HCT116 (cell line): ENCODE results near the gene ADGRB2. TPM values are rescaled to one million over a fixed set of nuclear protein-coding genes. Genes with fewer than 3 reads are reported as not detected.

Experiments
- ATAC-seq: fragments of 200-7000 bp; cut with Tn5 transposase; 2 replicates; pipeline ENCODE4 v1.9.1; 2020; ENCODE audit warnings: mild to moderate bottlenecking, moderate library complexity
- BruUV-seq: library from RNA; stranded (reverse); fragments of 400-500 nt; replicated peaks from 2 replicates; lab custom pipeline; 2021; lab: Mats Ljungman, UMichigan
- CTCF ChIA-PET: fragments of 300-600 bp; sonication (Branson Sonifier 250); formaldehyde crosslinking; loops from one replicate; lab custom pipeline; 2021; ENCODE audit warnings: antibody characterized with exemption; lab: Charles Lee
- POLR2A ChIA-PET: fragments of 300-600, 350-600 bp; sonication (Branson Sonifier 250); formaldehyde crosslinking; loops from one replicate; lab custom pipeline; 2021; ENCODE audit warnings: antibody characterized with exemption; lab: Charles Lee
- RAD21 ChIA-PET, 2 experiments: fragments of 300-600 bp; sonication (Branson Sonifier 250); formaldehyde crosslinking; loops; one replicate each; lab custom pipeline; 2023; ENCODE audit warnings: low total read pairs in 2 of 2; ENCODE audit not compliant: uncharacterized antibody in 2 of 2, unreplicated experiment in 2 of 2, low non-redundant PET in 1 of 2; lab: Charles Lee
- DNase-seq: peaks from one replicate; pipeline ENCODE4 v3.0.0-alpha.2; 2010; ENCODE audit warnings: low read depth, low spot score
- H2AFZ ChIP-seq: fragments of 200-600 bp; shearing (Covaris generic), sonication (generic); 2 replicates; pipeline ENCODE4 v1.6.1; 2017; ENCODE audit warnings: low read depth, mixed run types, mixed read lengths, antibody characterized with exemption, low read length; ENCODE audit not compliant: poor library complexity, severe bottlenecking
- H3K27ac ChIP-seq: 2 replicates; pipeline ENCODE4 v1.5.1; 2012; ENCODE audit warnings: low read depth, low read length
- H3K27me3 ChIP-seq: fragments of 200-600 bp; sonication (generic); 2 replicates; pipeline ENCODE4 v1.6.1; 2016; ENCODE audit warnings: mixed run types, low read length, mixed read lengths; ENCODE audit not compliant: insufficient read depth
- H3K36me3 ChIP-seq, 2 experiments: fragments of 200-500 bp in 1 of 2; fragments of 200-600 bp in 1 of 2; sonication (Bioruptor generic) in 1 of 2; sonication (generic) in 1 of 2; 2 replicates each; pipeline versions ENCODE4 v1.5.1 to v1.6.1; 2014 to 2016; ENCODE audit warnings: low read length in 2 of 2, inconsistent platforms in 1 of 2, mixed read lengths in 1 of 2, mixed run types in 1 of 2; ENCODE audit not compliant: insufficient read depth in 2 of 2, control insufficient read depth in 1 of 2
- H3K4me1 ChIP-seq, 2 experiments: fragments of 200-600 bp in 1 of 2; sonication (generic) in 1 of 2; 2 replicates each; pipeline versions ENCODE4 v1.5.1 to v1.6.1; 2012 to 2017; ENCODE audit warnings: low read length in 2 of 2, inconsistent platforms in 1 of 2, mild to moderate bottlenecking in 1 of 2, mixed read lengths in 1 of 2, mixed run types in 1 of 2, moderate library complexity in 1 of 2; ENCODE audit not compliant: insufficient read depth in 2 of 2, control insufficient read depth in 1 of 2
- H3K4me2 ChIP-seq: fragments of 200-600 bp; sonication (generic); 2 replicates; pipeline ENCODE4 v1.6.1; 2017; ENCODE audit warnings: mixed run types, low read length, mixed read lengths
- H3K4me3 ChIP-seq, 2 experiments: fragments of 200-600 bp in 1 of 2; sonication (generic) in 1 of 2; replicated peaks in 1 of 2; 2 replicates each; pipeline ENCODE4 v1.5.1; 2011 to 2016; ENCODE audit warnings: low read length in 2 of 2, control low read depth in 1 of 2, low read depth in 1 of 2, mild to moderate bottlenecking in 1 of 2, mixed read lengths in 1 of 2, mixed run types in 1 of 2
- H3K79me2 ChIP-seq: fragments of 200-600 bp; sonication (generic); 2 replicates; pipeline ENCODE4 v1.6.1; 2017; ENCODE audit warnings: mild to moderate bottlenecking, mixed run types, low read length, moderate library complexity, mixed read lengths; ENCODE audit not compliant: insufficient read depth
- H3K9ac ChIP-seq: fragments of 200-600 bp; sonication (generic); 2 replicates; pipeline ENCODE4 v1.6.1; 2016; ENCODE audit warnings: low read length, mixed read lengths
- H3K9me2 ChIP-seq: fragments of 200-600 bp; sonication (generic), shearing (Covaris generic); 2 replicates; pipeline ENCODE4 v1.6.1; 2017; ENCODE audit warnings: mixed run types, mild to moderate bottlenecking, moderate library complexity; ENCODE audit not compliant: insufficient read depth
- H3K9me3 ChIP-seq, 2 experiments: fragments of 200-500 bp in 1 of 2; fragments of 200-600 bp in 1 of 2; sonication (Bioruptor generic) in 1 of 2; sonication (generic) in 1 of 2; 2 replicates each; pipeline ENCODE4 v1.6.1; 2014 to 2017; ENCODE audit warnings: low read length in 2 of 2, mixed read lengths in 2 of 2, inconsistent platforms in 1 of 2, low read depth in 1 of 2, mild to moderate bottlenecking in 1 of 2, mixed run types in 1 of 2, moderate library complexity in 1 of 2; ENCODE audit not compliant: control insufficient read depth in 1 of 2, insufficient read depth in 1 of 2
- H4K20me1 ChIP-seq: fragments of 200-600 bp; sonication (generic), shearing (Covaris generic); 2 replicates; pipeline ENCODE4 v1.6.1; 2017; ENCODE audit warnings: mixed run types, mild to moderate bottlenecking, moderate library complexity; ENCODE audit not compliant: insufficient read depth
- ATF3 ChIP-seq: IDR thresholded peaks from 2 replicates; pipeline ENCODE4 v1.6.1; 2012
- CEBPB ChIP-seq: IDR thresholded peaks from 2 replicates; pipeline ENCODE4 v1.6.1; 2012; ENCODE audit warnings: low read depth
- EGR1 ChIP-seq: IDR thresholded peaks from 2 replicates; pipeline ENCODE4 v1.6.1; 2012; ENCODE audit warnings: low read depth
- EZH2 ChIP-seq: fragments of 200-600 bp; sonication (generic); IDR thresholded peaks from 2 replicates; pipeline ENCODE4 v1.6.1; 2017; ENCODE audit warnings: antibody characterized with exemption, mixed run types
- EZH2phosphoT487 ChIP-seq: fragments of 200-600 bp; IDR thresholded peaks from 2 replicates; pipeline ENCODE4 v1.6.1; 2018; ENCODE audit warnings: antibody characterized with exemption, borderline replicate concordance
- FOSL1 ChIP-seq: IDR thresholded peaks from 2 replicates; pipeline ENCODE4 v1.6.1; 2012; ENCODE audit warnings: low read depth
- JUND ChIP-seq: IDR thresholded peaks from 2 replicates; pipeline ENCODE4 v1.6.1; 2012
- POLR2A ChIP-seq: IDR thresholded peaks from 2 replicates; pipeline ENCODE4 v1.7.0; 2011; ENCODE audit warnings: borderline replicate concordance; ENCODE audit not compliant: insufficient read depth, insufficient read length; ENCODE audit errors: extremely low read depth
- SIN3A ChIP-seq: IDR thresholded peaks from 2 replicates; pipeline ENCODE4 v1.6.1; 2012; ENCODE audit warnings: low read depth
- SP1 ChIP-seq: IDR thresholded peaks from 2 replicates; pipeline ENCODE4 v1.6.1; 2012; ENCODE audit warnings: low read depth
- SRF ChIP-seq: IDR thresholded peaks from 2 replicates; pipeline ENCODE4 v1.6.1; 2012; ENCODE audit warnings: low read depth
- YY1 ChIP-seq: IDR thresholded peaks from 2 replicates; pipeline ENCODE4 v1.6.1; 2011; ENCODE audit warnings: low read length, low read depth, moderate library complexity, mild to moderate bottlenecking; ENCODE audit not compliant: insufficient replicate concordance; ENCODE audit errors: extremely low read depth
- ZFX ChIP-seq: fragments of 450-650 bp; IDR thresholded peaks from 2 replicates; pipeline ENCODE4 v1.6.1; 2017
- ZNF274 ChIP-seq: fragments of 200-500 bp; sonication (Bioruptor generic); IDR thresholded peaks from 2 replicates; pipeline ENCODE4 v1.6.1; 2014; ENCODE audit warnings: mild to moderate bottlenecking, low read depth, low read length, inconsistent platforms
- intact Hi-C: fragments of 100-400 bp; cut with micrococcal nuclease; formaldehyde crosslinking; loops from 2 replicates; pipeline ENCODE4 v1.10.0; 2022
- total RNA-seq: library from RNA; stranded (reverse); gene quantifications from one replicate; pipeline ENCODE4 v1.2.1, GENCODE V29; 2021; ENCODE audit not compliant: unreplicated experiment
- TF ChIP-seq, protein P1 (sequence below): IDR thresholded peaks from 2 replicates; pipeline ENCODE4 v1.6.1; 2012; ENCODE audit warnings: low read depth
- TF ChIP-seq, protein P2 (sequence below), 3 experiments: fragments of 200-600 bp in 1 of 3; sonication (generic) in 1 of 3; IDR thresholded peaks in 2 of 3; conservative IDR thresholded peaks in 1 of 3; 2 replicates each; pipeline ENCODE4 v1.5.1; 2012 to 2017; ENCODE audit warnings: low read depth in 2 of 3, low read length in 2 of 3, antibody characterized with exemption in 1 of 3, borderline replicate concordance in 1 of 3, control low read depth in 1 of 3, mild to moderate bottlenecking in 1 of 3, mixed read lengths in 1 of 3, mixed run types in 1 of 3, moderate library complexity in 1 of 3; ENCODE audit not compliant: insufficient read depth in 1 of 3

Gene ADGRB2
- total RNA-seq, 1 experiment from 2014 or later: 10.1 TPM

GRCh38 chr1:31771891-31772668 lies 7.9 kb upstream of the ADGRB2 start:
- Histone ChIP-seq H3K27me3 (no peaks in the 10 kb centered on the region; the same call in 1 of the 2 replicates), H3K9me3 (no peaks in the 10 kb centered on the region), H3K9ac (no peak overlapping the region), H3K9me2 (no peaks in the 10 kb centered on the region), H3K4me3 (no peak overlapping the region), H2AFZ (no peak overlapping the region), H3K4me1 (peaks cover 0 to 4% of the 10 kb centered on the region in 2 experiments; a peak in 3 of 4 replicates), H3K4me2 (no peak overlapping the region), H3K27ac (no peak overlapping the region), H3K79me2 (no peaks in the 10 kb centered on the region), H4K20me1 (no peaks in the 10 kb centered on the region), H3K36me3 (no peaks in the 10 kb centered on the region)
- ATAC-seq (no peak), DNase-seq (no peak)
- intact Hi-C loops: no loop called here
- no peak for TF ChIP-seq SIN3A
- no peak for TF ChIP-seq EGR1
- TF ChIP-seq, protein P1, sequence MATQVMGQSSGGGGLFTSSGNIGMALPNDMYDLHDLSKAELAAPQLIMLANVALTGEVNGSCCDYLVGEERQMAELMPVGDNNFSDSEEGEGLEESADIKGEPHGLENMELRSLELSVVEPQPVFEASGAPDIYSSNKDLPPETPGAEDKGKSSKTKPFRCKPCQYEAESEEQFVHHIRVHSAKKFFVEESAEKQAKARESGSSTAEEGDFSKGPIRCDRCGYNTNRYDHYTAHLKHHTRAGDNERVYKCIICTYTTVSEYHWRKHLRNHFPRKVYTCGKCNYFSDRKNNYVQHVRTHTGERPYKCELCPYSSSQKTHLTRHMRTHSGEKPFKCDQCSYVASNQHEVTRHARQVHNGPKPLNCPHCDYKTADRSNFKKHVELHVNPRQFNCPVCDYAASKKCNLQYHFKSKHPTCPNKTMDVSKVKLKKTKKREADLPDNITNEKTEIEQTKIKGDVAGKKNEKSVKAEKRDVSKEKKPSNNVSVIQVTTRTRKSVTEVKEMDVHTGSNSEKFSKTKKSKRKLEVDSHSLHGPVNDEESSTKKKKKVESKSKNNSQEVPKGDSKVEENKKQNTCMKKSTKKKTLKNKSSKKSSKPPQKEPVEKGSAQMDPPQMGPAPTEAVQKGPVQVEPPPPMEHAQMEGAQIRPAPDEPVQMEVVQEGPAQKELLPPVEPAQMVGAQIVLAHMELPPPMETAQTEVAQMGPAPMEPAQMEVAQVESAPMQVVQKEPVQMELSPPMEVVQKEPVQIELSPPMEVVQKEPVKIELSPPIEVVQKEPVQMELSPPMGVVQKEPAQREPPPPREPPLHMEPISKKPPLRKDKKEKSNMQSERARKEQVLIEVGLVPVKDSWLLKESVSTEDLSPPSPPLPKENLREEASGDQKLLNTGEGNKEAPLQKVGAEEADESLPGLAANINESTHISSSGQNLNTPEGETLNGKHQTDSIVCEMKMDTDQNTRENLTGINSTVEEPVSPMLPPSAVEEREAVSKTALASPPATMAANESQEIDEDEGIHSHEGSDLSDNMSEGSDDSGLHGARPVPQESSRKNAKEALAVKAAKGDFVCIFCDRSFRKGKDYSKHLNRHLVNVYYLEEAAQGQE: no peak
- TF ChIP-seq SRF: no peak
- no peak for TF ChIP-seq FOSL1
- no peak for TF ChIP-seq JUND
- TF ChIP-seq ZFX: no peak
- TF ChIP-seq, protein P2, sequence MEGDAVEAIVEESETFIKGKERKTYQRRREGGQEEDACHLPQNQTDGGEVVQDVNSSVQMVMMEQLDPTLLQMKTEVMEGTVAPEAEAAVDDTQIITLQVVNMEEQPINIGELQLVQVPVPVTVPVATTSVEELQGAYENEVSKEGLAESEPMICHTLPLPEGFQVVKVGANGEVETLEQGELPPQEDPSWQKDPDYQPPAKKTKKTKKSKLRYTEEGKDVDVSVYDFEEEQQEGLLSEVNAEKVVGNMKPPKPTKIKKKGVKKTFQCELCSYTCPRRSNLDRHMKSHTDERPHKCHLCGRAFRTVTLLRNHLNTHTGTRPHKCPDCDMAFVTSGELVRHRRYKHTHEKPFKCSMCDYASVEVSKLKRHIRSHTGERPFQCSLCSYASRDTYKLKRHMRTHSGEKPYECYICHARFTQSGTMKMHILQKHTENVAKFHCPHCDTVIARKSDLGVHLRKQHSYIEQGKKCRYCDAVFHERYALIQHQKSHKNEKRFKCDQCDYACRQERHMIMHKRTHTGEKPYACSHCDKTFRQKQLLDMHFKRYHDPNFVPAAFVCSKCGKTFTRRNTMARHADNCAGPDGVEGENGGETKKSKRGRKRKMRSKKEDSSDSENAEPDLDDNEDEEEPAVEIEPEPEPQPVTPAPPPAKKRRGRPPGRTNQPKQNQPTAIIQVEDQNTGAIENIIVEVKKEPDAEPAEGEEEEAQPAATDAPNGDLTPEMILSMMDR (IDR thresholded peaks at IDR 0.05 in 2 of 3, conservative IDR thresholded peaks at IDR 0.05 in 1 of 3; ENCODE audit: borderline replicate concordance in 1 of 3, insufficient read depth in 1 of 3, low read depth in 2 of 3, low read length in 2 of 3): no peak
- TF ChIP-seq EZH2phosphoT487: no peak
- TF ChIP-seq POLR2A: no peak
- TF ChIP-seq SP1: no peak
- TF ChIP-seq EZH2: no peak
- no peak for TF ChIP-seq YY1
- TF ChIP-seq ATF3: no peak
- TF ChIP-seq ZNF274: no peak
- TF ChIP-seq CEBPB: no peak
- CTCF ChIA-PET: no interaction called here
- POLR2A ChIA-PET: interaction anchor here (0.5 kb wide), 1 partner anchor 10 kb away, joined by 6 read pairs; no protein-coding TSS in a partner anchor
- BruUV-seq: no TSS peak
- RAD21 ChIA-PET: no interaction called here
